T-helper 2 cell (primary cell): ENCODE data around the gene KRT26.
"Not testable (repeated sequence)": the region's sequence is repeated elsewhere in the genome, so short reads cannot be mapped to it uniquely, and the experiment has no call there.

Experiments
- DNase-seq, 5 experiments: peaks; one replicate each; pipeline versions ENCODE4 v3.0.0 to v3.0.0-alpha.2; 2012 to 2022

KRT26 gene

DNA sequence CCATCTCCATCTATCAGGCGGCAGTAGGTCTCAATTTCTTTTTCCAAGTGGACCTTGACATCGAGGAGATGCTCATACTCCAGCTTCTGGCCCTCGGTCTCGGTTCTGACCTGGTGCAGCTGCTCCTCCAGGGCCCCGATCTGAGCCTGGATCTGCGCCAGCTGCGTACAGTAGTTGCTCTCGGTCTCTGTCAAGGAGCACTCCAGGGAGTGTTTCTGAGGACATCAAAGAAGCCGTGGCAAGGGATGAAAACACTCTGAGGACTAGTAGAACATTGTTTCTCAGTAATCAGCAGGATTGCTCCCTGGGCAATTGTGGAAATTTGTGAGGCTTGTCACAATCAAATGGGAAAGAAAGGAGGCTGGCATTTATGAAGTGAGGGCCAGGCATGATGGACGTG lies 21.8 kb upstream of the KRT26 start:
- no peak for DNase-seq

GRCh38 chr17:40791787-40792436 lies 19.9 kb upstream of the KRT26 start:
- DNase-seq: peak in 1 of 5 experiments; percentile 5

DNA sequence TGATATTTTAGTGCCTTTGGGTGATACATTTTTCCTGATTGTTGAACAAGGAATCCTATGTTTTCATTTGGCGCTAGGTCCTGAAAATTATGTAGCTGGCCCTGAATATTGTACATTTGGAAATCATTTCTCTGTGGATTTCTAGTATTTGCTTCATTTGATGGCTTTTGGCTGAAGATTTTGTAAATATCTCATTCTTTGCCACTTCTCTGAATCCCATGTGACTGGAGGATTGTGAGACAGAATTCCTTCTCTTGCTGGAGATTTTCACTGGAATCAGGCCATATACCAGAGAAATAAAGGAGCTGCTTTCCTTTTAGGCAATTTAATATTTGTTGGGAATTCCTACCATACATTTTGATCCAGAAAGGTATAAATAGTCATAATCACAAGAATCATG lies 19.1 kb upstream of the KRT26 start:
- DNase-seq: no peak

GRCh38 chr17:40782450-40782849 lies 10.4 kb upstream of the KRT26 start, which contains the start of gene KRT27:
Gene KRT27 (minus strand): TSS chr17:40782550. CDS start chr17:40782493, 57 bp downstream.
- no peak for DNase-seq

DNA sequence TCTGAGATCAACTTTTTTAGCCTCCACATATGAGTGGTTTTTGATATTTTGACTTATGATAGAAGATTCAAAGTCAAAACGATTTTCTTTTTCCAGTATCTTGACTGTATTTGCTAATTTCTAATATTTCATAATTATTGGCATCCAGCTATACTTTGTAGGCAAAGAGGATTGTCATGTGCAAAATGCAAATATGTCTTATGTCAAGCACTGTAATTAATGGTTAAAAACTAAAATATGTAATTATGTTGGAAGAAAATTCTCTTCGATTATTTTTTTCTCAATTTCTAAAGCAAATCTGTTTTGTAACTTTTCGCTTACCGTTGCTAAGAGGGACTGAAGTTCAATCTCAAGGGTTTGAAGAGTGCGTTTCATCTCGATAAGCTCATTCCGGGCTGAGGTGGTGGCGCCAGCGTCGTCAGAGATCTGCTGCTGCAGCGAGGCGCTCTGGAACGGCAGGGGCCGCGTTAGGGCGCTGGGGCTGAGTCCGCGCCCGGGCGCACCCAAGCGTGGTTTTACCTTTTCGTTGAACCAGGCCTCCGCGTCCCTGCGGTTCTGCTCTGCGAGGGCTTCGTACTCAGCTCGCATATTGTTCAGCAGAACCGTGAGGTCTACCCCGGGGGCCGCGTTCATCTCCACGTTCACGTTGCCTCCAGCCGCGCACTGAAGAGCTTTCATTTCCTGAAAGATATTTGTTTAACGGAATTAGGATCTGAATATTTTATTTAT lies 7.3 kb upstream of the KRT26 start:
- DNase-seq: peak in 1 of 5 experiments; percentile 41

DNA sequence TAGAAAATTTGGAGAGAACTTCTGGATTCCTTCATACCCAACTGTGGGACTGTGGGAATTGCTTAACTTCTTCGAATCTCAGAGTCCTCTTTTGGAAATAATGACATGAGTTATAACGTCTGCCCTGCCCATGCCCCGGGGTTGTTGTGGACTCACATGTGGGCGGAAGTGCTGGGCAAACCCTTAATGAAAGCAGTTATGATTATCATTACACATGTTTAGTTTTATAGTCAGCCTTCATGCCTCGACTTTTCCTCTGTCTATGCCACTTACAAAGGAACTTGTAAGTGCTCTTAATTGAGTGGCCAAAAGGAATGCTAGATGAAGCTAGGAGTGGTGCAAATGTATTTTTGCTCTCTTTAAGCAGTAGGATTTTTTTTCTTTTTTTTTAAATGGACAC lies 6.5 kb upstream of the KRT26 start:
- DNase-seq: no peak

DNA sequence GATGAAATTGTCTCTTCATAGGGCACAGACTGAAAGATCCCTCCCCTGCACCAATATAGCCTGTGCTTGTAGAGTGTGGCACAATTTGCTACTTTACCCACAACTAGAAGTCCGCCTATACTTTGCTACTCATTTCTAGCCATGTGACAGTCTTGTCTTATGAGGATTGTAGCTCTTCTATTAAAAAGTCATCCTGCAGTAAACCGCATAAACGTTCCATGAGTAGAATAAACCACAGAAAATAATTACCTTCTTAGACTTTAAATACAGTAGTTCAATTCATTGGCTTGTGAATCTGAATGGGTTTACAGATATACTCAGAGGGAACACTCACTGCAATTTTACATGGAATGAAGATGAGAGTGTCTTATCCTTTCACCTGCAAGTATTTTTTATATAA lies 6.0 kb upstream of the KRT26 start:
- no peak for DNase-seq

GRCh38 chr17:40777459-40777858 lies 5.5 kb upstream of the KRT26 start:
- DNase-seq: no peak

DNA sequence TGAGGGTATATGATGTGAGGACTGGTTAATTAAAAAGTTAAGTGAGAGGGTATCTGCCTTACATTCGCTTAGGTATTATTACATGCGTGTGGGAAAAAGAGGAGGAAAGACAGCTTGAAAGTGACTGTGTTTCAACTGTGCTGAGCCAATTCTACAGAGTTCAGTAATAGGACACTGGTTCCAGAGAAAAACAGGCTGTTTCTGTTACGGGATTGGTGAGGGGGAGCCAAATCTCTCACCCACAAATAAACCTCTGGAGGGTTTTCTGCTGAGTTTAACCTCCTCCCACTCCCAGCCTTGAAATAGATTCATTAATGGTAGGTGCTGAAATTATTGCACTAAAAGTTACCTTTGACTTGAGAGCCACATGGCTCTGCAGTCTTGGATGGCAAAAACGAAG lies 3.9 kb upstream of the KRT26 start:
- no peak for DNase-seq

- no peak for DNase-seq
Observed at GRCh38 chr17:40765657-40766056, 6.3 kb downstream of the KRT26 start.

GRCh38 chr17:40763752-40764151 lies 8.2 kb downstream of the KRT26 start:
- no peak for DNase-seq

DNA sequence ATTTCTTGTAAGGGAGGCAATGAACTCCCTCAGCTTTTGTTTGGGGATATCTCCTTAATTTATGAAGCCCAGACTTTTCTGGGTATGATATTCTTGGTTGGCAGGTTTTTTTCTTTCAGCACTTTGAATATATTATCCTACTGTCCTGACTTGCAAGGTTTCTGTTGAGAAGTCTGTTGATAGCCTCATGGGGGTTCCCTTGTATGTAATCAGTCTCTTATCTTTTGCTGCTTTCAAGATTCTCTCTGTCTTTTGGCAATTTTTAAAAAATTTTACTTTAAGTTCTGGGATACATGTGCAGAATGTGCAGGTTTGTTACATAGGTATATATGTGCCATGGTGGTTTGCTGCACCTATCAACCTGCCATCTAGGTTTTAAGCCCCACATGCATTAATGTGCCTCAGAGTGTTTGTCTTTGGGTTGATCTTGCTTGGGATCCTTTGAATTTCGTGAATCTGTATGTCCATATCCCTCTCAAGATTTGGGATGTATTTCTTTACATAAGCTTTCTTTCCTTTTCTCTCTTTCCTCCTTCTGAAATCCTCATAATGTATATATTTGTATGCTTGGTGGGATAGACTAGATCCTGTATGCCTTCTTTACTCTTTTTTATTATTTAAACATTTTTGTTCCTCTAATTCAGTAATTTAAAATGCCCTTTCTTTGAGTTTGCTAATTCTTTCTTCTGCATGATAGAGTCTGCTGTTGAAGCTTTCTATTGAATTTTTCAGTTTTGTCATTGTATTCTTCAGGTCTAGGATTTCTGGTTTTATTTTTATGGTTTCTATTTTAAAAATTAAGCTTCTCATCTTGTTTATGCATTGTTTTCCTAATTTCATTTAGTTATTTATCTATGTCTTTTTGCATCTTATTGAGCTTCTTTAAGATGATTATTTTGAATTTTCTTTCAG lies 11.6 kb downstream of the KRT26 start:
- no peak for DNase-seq

DNA sequence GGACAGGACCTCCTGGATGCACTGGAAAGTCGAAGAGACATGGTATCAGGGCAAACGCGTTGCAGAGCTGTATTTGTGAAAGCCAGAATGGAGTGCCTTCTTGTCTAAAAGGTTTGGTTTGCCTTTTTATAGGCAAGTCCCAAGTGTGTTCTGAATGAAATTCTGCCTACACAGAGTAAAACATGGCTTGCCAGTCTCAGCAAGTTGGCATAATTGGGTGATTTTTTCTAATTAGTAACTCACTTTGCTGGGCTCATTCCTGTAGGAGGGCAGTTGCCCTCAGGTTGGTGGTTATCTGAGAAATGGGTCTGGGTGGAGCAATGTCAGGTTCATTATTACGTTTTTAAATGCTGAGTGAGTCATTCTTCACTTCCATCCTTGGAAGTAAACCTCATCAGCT lies 16.8 kb downstream of the KRT26 start, which contains the start of gene KRT25:
Gene KRT25 (minus strand): TSS at position 101 of the 400 bp plus-strand sequence. CDS start 60 bp downstream, at position 41.
- no peak for DNase-seq

DNA sequence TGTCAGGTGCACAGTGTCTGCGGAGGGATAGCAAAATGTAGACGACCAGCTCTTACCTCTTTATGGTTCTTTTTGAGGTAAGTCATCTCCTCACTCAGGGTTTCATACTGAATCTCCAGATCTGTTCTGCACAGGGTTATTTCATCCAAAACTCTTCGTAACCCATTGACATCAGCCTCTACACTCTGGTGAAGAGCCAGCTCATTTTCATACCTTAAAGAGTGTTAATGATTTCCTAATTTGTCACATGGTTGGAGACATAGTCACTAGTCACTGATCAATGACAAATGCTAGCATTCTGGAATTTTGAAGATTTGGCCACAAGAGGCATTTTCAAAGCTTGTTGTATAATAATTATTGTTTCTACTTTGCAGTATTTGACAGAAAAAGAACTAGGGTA lies 18.2 kb downstream of the KRT26 start:
- DNase-seq: no peak

DNA sequence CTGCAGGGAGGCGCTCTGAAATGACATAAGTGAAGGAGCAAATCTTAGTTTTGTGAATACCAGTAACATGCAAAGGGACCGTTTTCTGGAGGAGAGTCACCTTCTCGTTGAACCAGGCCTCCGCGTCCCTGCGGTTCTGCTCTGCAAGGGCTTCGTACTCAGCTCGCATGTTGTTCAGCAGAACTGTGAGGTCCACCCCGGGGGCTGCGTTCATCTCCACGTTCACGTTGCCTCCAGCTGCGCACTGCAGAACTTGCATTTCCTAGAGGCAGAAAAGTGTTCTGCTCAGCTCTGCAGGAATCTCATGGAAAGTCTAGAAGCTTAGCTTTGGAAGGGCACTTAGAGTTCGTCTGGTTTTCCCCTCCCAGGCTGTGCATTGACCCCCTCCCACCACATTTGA lies 20.9 kb downstream of the KRT26 start:
- DNase-seq: no peak

DNA sequence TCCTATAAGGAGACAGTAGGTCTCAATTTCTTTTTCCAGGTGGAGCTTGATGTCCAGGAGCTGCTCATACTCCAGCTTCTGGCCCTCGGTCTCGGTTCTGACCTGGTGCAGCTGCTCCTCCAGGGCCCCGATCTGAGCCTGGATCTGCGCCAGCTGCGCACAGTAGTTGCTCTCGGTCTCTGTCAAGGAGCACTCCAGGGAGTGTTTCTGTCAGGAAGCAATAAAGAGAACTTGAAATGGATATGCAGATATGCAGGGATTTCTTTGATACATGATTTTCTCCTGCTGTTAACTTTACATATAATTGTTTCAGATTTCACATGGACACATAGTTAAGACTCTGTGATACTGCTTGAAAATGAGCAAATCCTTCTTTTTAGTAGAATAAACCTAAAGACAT lies 21.6 kb downstream of the KRT26 start:
- no peak for DNase-seq

DNA sequence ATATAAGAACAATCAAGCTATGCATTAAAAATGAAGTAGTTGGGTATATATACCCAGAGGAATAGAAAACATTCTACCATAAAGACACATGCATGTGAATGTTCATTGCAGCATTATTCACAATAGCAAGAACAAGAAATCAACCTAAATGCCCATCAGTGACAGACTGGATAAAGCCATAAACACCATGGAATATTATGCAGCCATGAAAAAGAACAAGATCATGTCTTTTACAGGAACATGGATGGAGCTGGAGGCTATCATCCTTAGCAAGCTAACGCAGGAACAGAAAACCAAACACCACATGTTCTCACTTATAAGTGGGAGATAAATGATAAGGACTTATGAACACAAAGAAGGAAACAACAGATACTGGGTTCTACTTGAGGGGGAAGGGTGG lies 23.3 kb downstream of the KRT26 start:
- DNase-seq: not testable (repeated sequence)

GRCh38 chr17:40738553-40738952 lies 33.4 kb downstream of the KRT26 start:
- no peak for DNase-seq

- DNase-seq: no peak
Observed at GRCh38 chr17:40735016-40735415, 37.0 kb downstream of the KRT26 start.

DNA sequence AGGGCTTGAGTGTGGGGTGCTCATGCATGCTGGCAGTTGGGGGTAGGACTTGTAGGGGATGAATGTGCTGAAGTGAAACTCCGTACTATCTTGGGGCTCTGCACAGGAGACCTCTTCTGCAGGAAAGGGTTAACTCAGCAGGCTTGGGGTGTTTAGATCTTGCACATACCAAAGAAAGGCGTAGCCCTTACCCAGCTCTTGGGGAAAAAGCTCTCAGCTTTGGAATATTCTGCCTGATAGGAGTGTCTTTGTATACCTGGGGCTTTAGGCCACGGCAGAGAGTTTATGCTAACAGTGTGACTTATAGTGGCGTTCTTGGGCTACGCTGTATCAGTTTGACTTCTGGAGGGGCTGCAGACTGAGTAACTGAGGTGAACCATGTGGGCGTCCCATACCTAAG lies 38.0 kb downstream of the KRT26 start:
- DNase-seq: no peak

DNA sequence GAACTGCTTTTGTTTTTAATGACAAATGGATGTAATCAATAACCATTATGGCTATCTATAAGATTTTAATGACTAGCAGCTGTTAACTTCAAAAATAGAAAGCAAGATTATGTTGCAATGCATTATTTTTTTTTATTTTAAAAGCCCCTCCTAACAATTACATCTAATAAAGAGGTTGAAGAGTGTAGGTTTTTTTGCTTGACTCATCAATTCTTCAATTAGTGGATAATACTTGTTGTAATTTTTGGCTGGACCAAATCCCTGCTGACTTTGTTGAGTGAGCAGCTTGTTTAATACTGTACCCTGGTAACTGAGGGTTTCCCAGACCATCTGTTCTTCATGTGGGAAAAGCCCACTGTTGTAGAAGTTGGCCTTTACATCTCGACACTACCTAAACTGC lies 41.0 kb downstream of the KRT26 start:
- DNase-seq: no peak

DNA sequence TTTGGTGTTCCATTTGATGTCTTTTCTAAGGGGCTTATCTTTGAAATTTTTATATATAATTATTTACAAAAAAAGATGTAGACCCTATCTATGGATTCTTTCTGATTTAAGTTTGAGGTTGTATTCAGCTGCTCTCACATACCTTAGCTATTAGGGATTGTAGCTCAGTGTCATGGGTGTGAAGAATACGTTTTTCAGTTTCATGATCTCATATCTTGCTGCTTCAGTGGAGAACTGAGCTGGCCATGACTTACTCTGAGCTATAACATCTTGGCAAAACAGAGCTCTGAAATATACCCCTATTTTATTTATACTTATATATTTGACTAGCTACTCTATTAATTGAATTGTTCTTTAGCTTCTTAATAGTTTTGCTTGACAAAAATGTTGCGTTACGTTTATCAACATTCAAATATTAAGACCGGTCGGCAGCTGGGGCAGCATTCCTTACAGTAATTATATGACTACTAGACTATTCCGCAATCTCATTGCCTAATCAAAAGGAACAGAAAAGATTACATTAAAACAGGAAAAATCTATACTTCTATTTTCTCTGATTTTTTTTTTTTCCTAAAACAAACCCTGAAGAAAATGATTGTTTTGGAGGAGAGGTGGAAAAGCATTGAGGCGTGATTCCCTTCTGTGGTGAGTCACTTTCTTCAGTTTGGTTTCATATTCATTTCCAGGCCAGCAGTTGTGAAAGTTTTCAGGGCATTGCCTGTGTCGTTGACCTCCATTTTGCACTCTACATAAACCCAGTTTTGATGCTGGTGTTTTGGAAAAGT lies 44.4 kb downstream of the KRT26 start:
- DNase-seq: no peak
